Loucy (cell line): Measurements from ENCODE around the gene TMPRSS15.

ENCODE experiments used
- H2AFZ ChIP-seq: fragments of 200-600 bp; sonication (generic); 2 replicates; pipeline ENCODE4 v1.6.0; 2016; ENCODE audit warnings: antibody characterized with exemption, mild to moderate bottlenecking, low read length, moderate library complexity
- H3F3A ChIP-seq: fragments of 200-600 bp; 2 replicates; pipeline ENCODE4 v1.6.0; 2016; ENCODE audit warnings: antibody characterized with exemption, low read depth, mild to moderate bottlenecking
- H3K27me3 ChIP-seq: fragments of 200-600 bp; sonication (generic); 2 replicates; pipeline ENCODE4 v1.6.1; 2014; ENCODE audit warnings: low read length, mild to moderate bottlenecking; ENCODE audit not compliant: insufficient read depth, poor library complexity, severe bottlenecking
- H3K36me3 ChIP-seq: fragments of 200-600 bp; sonication (generic); 2 replicates; pipeline ENCODE4 v1.6.1; 2016; ENCODE audit warnings: low read length; ENCODE audit not compliant: insufficient read depth
- H3K4me1 ChIP-seq: fragments of 200-600 bp; sonication (generic); 2 replicates; pipeline ENCODE4 v1.5.1; 2014; ENCODE audit warnings: low read length, mild to moderate bottlenecking; ENCODE audit not compliant: insufficient read depth, poor library complexity, severe bottlenecking
- H3K4me2 ChIP-seq: fragments of 200-600 bp; sonication (generic); 2 replicates; pipeline ENCODE4 v1.6.0; 2014; ENCODE audit warnings: antibody characterized with exemption, low read length, low read depth, mild to moderate bottlenecking; ENCODE audit not compliant: poor library complexity, severe bottlenecking
- H3K4me3 ChIP-seq: fragments of 200-600 bp; sonication (generic); 2 replicates; pipeline ENCODE4 v1.5.1; 2014; ENCODE audit warnings: low read length, mild to moderate bottlenecking, mixed read lengths; ENCODE audit not compliant: poor library complexity, severe bottlenecking
- H3K79me2 ChIP-seq: fragments of 200-600 bp; sonication (generic); 2 replicates; pipeline ENCODE4 v1.6.1; 2014; ENCODE audit warnings: low read length; ENCODE audit not compliant: insufficient read depth
- H3K9ac ChIP-seq: fragments of 200-600 bp; sonication (generic); 2 replicates; pipeline ENCODE4 v1.6.0; 2014; ENCODE audit warnings: mild to moderate bottlenecking, low read depth, low read length, moderate library complexity; ENCODE audit not compliant: poor library complexity, severe bottlenecking
- H3K9me2 ChIP-seq: fragments of 200-600 bp; sonication (generic); replicated peaks from 2 replicates; pipeline ENCODE4 v1.6.1; 2016; ENCODE audit warnings: low read depth, low read length, mixed read lengths
- H3K9me3 ChIP-seq: fragments of 200-600 bp; sonication (generic); 2 replicates; pipeline ENCODE4 v1.6.1; 2014; ENCODE audit warnings: mild to moderate bottlenecking, antibody characterized with exemption, low read length, low read depth; ENCODE audit not compliant: insufficient read depth
- H4K20me1 ChIP-seq: fragments of 200-600 bp; sonication (generic); 2 replicates; pipeline ENCODE4 v1.6.0; 2014; ENCODE audit warnings: antibody characterized with exemption, low read length, mild to moderate bottlenecking; ENCODE audit not compliant: insufficient read depth, poor library complexity, severe bottlenecking
- EZH2phosphoT487 ChIP-seq: fragments of 200-600 bp; IDR thresholded peaks from 2 replicates; pipeline ENCODE4 v1.6.1; 2018; ENCODE audit warnings: antibody characterized with exemption, mild to moderate bottlenecking, moderate library complexity, borderline replicate concordance
- TF ChIP-seq, protein P1 (sequence below): fragments of 200-600 bp; sonication (generic); conservative IDR thresholded peaks from 2 replicates; pipeline ENCODE4 v1.5.1; 2014; ENCODE audit warnings: mild to moderate bottlenecking, antibody characterized with exemption, low read length

TMPRSS15 gene

DNA sequence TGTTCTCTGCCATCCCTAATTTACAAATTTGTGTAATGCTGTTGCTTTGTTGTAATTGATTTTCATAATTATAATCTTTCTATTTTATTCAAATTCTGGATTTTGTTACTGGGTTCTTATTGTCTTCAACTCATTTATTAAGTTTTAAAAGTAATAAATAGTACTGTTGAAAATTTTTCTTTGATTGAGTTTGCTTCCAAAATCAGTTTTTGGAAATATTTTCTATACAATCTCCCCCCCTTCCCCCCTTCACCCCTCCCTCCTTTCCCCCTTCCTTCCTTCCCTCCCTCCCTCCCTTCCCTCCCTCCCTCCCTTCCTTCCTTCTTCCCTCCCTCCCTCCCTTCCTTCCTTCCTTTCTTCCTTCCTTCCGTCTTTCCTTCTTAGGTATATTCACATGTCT, 6.0 kb upstream of the TMPRSS15 start:
- H3K4me1 ChIP-seq = no peaks in the 10 kb centered on the region
- H4K20me1 ChIP-seq = no peaks in the 10 kb centered on the region
- no peak overlapping the region for H2AFZ ChIP-seq
- no peak for TF ChIP-seq EZH2phosphoT487
- TF ChIP-seq, protein P1, sequence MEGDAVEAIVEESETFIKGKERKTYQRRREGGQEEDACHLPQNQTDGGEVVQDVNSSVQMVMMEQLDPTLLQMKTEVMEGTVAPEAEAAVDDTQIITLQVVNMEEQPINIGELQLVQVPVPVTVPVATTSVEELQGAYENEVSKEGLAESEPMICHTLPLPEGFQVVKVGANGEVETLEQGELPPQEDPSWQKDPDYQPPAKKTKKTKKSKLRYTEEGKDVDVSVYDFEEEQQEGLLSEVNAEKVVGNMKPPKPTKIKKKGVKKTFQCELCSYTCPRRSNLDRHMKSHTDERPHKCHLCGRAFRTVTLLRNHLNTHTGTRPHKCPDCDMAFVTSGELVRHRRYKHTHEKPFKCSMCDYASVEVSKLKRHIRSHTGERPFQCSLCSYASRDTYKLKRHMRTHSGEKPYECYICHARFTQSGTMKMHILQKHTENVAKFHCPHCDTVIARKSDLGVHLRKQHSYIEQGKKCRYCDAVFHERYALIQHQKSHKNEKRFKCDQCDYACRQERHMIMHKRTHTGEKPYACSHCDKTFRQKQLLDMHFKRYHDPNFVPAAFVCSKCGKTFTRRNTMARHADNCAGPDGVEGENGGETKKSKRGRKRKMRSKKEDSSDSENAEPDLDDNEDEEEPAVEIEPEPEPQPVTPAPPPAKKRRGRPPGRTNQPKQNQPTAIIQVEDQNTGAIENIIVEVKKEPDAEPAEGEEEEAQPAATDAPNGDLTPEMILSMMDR = no peak
- no peak overlapping the region for H3K9ac ChIP-seq
- H3F3A ChIP-seq = no peaks in the 10 kb centered on the region
- no peaks in the 10 kb centered on the region for H3K36me3 ChIP-seq
- H3K27me3 ChIP-seq = no peaks in the 10 kb centered on the region
- H3K9me3 ChIP-seq = no peaks in the 10 kb centered on the region
- no peak overlapping the region for H3K4me2 ChIP-seq
- no peaks in the 10 kb centered on the region for H3K79me2 ChIP-seq
- H3K4me3 ChIP-seq = no peak overlapping the region
- H3K9me2 ChIP-seq = no peaks in the 10 kb centered on the region

DNA sequence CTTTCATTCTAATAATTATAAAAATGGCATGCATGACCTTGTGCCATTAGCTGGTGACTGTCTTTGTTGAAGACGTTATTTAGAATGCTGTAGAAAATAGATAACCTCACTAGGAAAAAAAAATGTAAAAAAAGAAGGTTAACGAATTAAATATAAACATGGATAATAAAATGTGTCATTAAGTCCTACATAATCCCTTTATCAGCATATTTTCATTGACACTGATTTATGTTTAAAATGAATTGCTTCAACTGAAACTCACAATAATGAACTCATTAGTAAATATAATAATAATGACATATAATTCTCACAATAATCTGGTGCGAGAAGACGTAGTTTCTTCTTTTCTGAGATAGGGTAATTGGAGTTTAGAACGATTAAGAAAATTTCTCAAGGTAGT, 4.7 kb downstream of the TMPRSS15 start:
- no peak overlapping the region for H2AFZ ChIP-seq
- no peaks in the 10 kb centered on the region for H3K9me2 ChIP-seq
- no peaks in the 10 kb centered on the region for H3K27me3 ChIP-seq
- H3F3A ChIP-seq = no peaks in the 10 kb centered on the region
- no peaks in the 10 kb centered on the region for H3K9me3 ChIP-seq
- H3K4me2 ChIP-seq = no peak overlapping the region
- no peaks in the 10 kb centered on the region for H4K20me1 ChIP-seq
- TF ChIP-seq EZH2phosphoT487 = no peak
- TF ChIP-seq, protein P1 = no peak
- H3K79me2 ChIP-seq = no peaks in the 10 kb centered on the region
- no peaks in the 10 kb centered on the region for H3K36me3 ChIP-seq
- no peak overlapping the region for H3K9ac ChIP-seq
- no peaks in the 10 kb centered on the region for H3K4me1 ChIP-seq
- H3K4me3 ChIP-seq = no peak overlapping the region

DNA sequence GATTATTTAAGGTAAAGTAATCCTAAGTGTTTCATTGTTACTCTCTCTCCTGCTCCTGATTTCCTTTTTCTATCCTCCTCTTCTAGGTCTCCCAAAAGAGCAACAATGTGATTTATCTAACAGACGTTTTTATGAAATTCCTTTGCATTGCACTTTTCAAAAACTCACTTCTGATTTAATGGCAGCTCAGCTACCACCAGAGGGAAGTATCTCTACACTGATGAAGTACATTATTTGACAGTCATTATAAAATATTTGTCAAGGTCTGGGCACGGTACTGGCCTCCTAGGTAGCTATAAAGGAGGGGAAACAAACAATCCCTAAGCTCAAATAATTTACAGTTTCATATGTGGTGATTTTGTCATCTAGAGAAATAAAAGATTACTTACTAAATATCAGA, 15.6 kb downstream of the TMPRSS15 start:
- Histone ChIP-seq H3F3A (no peaks in the 10 kb centered on the region), H3K36me3 (no peaks in the 10 kb centered on the region), H4K20me1 (no peaks in the 10 kb centered on the region), H3K9me3 (no peaks in the 10 kb centered on the region), H2AFZ (no peak overlapping the region), H3K4me1 (no peaks in the 10 kb centered on the region), H3K27me3 (no peaks in the 10 kb centered on the region), H3K4me3 (no peak overlapping the region), H3K79me2 (no peaks in the 10 kb centered on the region), H3K4me2 (no peak overlapping the region), H3K9me2 (no peaks in the 10 kb centered on the region), H3K9ac (no peak overlapping the region)
- TF ChIP-seq, protein P1 = peak; percentile 33; the same call in 1 of the 2 replicates
- no peak for TF ChIP-seq EZH2phosphoT487
